T47D (cell line): ENCODE data around the gene CCP110.
A peak's percentile ranks its signal among the peaks of the same experiment; 100 is the strongest.

ENCODE experiments used
- DNase-seq, 2 experiments: peaks; one replicate each; pipeline versions ENCODE4 v3.0.0 to v3.0.0-alpha.2; 2011 to 2012; ENCODE audit warnings: low read depth in 1 of 2, low spot score in 1 of 2
- JUND ChIP-seq: IDR thresholded peaks from 2 replicates; pipeline ENCODE4 v1.6.1; 2012; ENCODE audit warnings: low read depth
- in situ Hi-C: cut with HindIII; loops from 2 replicates; pipeline ENCODE4 v1.10.0; 2016; ENCODE audit warnings: low sequenced_read_pairs, low pct_unique_long_range_greater_than_20kb

The CCP110 gene

GRCh38 chr16:19497176-19497575, 26.6 kb upstream of the CCP110 start:
- no peak for TF ChIP-seq JUND
- in situ Hi-C loops = no loop called here
- no peak for DNase-seq

DNA sequence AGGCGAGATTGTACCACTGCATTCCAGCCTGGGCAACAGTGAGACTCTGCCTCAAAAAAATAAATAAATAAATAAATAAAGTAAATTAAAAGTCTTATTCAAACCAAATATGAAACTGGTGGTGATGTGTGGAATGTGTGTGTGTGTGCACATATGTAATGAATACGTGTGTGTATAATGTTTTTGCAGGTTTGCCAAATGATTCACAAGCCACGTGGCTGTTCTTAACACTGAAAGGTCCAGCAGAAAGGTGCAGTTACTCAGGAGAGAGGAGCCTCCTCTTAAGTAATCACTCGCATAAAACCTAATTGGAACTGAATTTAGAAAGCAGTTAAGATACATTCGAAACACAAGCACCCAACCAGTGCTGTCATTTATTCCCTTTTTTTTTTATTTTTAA, 24.7 kb upstream of the CCP110 start:
- DNase-seq = no peak
- in situ Hi-C loops = no loop called here
- no peak for TF ChIP-seq JUND

DNA sequence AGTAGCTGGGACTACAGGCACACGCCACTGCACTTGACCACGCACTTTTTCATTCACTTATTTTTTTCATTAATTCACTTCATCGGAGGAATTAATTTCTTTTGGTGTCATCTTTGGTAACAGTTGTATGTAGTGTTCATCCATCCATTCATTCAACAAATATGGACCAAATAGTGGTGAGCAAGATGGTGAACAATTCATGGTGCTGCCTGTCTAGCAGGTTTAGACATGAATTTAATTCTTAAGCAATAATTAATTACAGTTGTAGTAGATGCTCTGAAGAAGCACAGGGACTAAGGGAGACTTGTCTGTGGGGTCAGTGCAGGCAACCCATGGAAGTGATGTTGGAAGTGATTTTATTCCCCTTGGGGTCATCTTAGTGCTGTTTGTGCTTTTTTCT, 24.3 kb upstream of the CCP110 start:
- no peak for TF ChIP-seq JUND
- in situ Hi-C loops = no loop called here
- DNase-seq = no peak

GRCh38 chr16:19502395-19503131, 21.2 kb upstream of the CCP110 start:
- peak; percentile 42 to 84 for DNase-seq
- no peak for TF ChIP-seq JUND
- in situ Hi-C loops = no loop called here

DNA sequence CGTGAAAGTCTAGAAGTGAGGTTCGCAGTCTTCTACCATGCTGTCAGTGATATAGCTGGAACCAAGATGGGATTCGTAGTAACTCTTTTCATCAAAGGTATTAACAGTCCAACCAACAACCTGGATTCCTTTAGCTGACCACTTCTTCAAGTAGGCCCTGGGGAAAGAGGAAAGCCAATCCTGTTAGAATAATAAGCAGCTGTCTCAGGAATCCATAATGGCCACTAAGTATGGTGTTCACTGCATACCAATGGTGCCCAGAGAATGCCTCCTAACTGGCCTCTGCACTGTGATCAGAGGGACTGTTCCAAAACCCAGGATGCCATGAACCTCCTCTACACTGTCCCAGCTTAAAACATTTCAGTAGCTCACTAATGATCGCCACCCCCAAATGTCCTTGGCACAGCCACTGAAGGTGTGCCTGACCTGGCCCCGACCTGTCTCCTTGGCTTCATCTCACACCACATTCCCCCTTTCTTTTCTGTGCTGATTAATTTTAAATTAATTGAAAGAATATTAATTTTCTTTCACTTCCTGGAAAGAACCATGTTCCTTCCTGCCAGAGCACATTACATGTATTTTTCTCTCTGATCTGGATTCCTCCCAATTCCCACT, 20.2 kb upstream of the CCP110 start:
- TF ChIP-seq JUND = no peak
- in situ Hi-C loops = no loop called here
- no peak for DNase-seq

DNA sequence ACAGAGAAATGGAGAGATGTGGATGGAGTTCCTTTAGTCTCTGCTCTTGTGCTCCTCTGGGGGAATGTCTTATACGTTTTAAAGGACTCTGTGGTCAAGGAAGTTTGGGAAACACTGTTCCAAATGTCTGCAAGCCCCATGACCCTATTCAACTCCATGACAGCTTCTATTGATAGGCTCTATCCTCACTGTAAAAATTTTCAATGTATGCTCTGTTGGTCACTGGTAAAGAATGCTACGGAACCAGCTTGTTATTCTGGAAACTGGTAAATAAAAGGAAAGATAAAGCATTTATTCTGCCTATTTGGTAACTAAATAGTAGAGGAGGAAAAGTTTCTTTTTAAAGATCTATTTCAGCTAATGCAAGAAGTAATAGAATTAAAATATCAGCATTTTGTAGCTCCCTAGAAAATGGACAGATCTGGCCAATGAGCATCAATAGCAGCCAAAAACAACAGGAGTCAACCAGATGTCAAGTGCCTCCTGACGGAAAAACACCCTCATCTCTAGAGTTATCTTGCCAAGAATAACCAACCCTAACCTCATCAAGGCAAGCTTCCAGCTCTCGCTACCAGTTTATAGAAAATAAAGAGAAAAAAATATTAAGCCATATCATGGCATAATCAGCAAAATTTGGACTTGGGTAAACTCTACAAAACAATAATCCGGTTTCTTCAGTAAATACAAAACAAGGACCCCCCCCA, 18.0 kb upstream of the CCP110 start:
- in situ Hi-C loops = no loop called here
- peak in 1 of 2 experiments; percentile 28 for DNase-seq
- TF ChIP-seq JUND = no peak

DNA sequence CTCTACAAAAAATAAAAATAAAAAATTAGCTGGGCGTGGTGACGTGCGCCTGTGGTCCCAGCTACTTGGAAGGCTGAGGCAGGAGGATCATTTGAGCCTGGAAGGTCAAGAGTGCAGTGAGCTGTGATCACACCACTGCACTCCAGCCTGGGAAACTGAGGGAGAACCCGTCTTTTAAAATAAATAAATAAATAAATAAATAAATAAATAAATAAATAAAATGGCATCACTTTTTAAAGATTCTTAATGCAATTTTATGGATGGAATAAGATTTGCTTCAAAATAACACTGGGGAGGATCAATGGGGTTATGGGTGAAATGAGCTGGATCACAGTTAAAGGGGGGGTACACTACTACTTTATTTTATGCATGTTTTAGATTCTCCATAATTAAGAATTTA, 16.8 kb upstream of the CCP110 start:
- in situ Hi-C loops = no loop called here
- DNase-seq = no peak
- TF ChIP-seq JUND = no peak

- no peak for TF ChIP-seq JUND
- in situ Hi-C loops = no loop called here
- DNase-seq = no peak
Measured at GRCh38 chr16:19507867-19508266, 15.9 kb upstream of the CCP110 start.

- in situ Hi-C loops = no loop called here
- DNase-seq = no peak
- no peak for TF ChIP-seq JUND
Measured at GRCh38 chr16:19512297-19512696, 11.4 kb upstream of the CCP110 start.

GRCh38 chr16:19513377-19514053, 10.2 kb upstream of the CCP110 start:
- in situ Hi-C loops = no loop called here
- DNase-seq = no peak

DNA sequence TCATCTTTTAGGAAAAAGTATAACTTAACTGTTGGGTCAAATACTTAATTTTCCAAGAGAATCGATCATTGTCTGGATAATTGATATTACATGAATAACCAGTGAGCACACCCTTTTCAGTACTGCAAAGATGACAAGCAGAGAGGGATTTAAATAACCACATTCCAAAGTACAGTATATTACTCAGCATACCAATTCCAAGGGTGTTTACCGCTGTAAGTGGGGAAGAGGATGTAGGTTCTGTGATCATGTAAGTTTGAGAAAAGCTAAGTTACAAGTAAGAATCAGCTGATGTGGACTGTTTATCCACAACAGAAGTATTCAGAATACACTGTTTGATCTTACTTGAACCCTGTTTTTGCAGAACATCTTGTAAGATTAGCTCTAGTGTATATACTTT, 8.0 kb upstream of the CCP110 start:
- in situ Hi-C loops = no loop called here
- TF ChIP-seq JUND = no peak
- DNase-seq = no peak

More at GRCh38 chr16:19513377-19514053, 10.2 kb upstream of the CCP110 start:
- TF ChIP-seq JUND = no peak

- TF ChIP-seq JUND = no peak
- in situ Hi-C loops = no loop called here
- DNase-seq = peak in 1 of 2 experiments; percentile 9
Measured at GRCh38 chr16:19517424-19518089, 6.2 kb upstream of the CCP110 start.
